K562 (cell line): ENCODE measurements around the gene HMG20B. TPM values are rescaled to one million over a fixed set of nuclear protein-coding genes. Genes with fewer than 3 reads are reported as not detected.

ENCODE experiments used
- ATF3 ChIP-seq, 2 experiments: fragments of 450-650 bp in 1 of 2; sonication (generic) in 1 of 2; formaldehyde crosslinking in 1 of 2; IDR thresholded peaks in 1 of 2; conservative IDR thresholded peaks in 1 of 2; 2 replicates each; pipeline versions ENCODE4 v1.6.1 to v1.8.1; 2016 to 2023; ENCODE audit warnings: mild to moderate bottlenecking in 2 of 2, moderate library complexity in 2 of 2, inconsistent platforms in 1 of 2, missing genetic modification reagents in 1 of 2
- DEAF1 ChIP-seq: fragments of 450-650 bp; formaldehyde crosslinking; IDR thresholded peaks from 2 replicates; pipeline ENCODE4 v1.4.0; 2020; ENCODE audit warnings: mild to moderate bottlenecking, moderate library complexity
- FUS ChIP-seq: fragments of 200-400 bp; formaldehyde crosslinking; optimal IDR thresholded peaks from 2 replicates; pipeline ENCODE3; 2017; ENCODE audit warnings: low read depth, low read length
- PREB ChIP-seq: sonication (generic); formaldehyde crosslinking; IDR thresholded peaks from 2 replicates; pipeline ENCODE4 v1.8.1; 2023; ENCODE audit warnings: mild to moderate bottlenecking, missing genetic modification reagents
- SIN3B ChIP-seq: fragments of 450-650 bp; IDR thresholded peaks from 2 replicates; pipeline ENCODE4 v1.6.1; 2017; ENCODE audit warnings: low read depth, mild to moderate bottlenecking, moderate library complexity
- SIX5 ChIP-seq, 2 experiments: IDR thresholded peaks; 2 replicates each; pipeline ENCODE4 v1.6.1; 2011; ENCODE audit warnings: low read length in 2 of 2, borderline replicate concordance in 1 of 2, low read depth in 1 of 2, mild to moderate bottlenecking in 1 of 2, moderate library complexity in 1 of 2; ENCODE audit not compliant: insufficient read depth in 1 of 2
- XRCC4 ChIP-seq: IDR thresholded peaks from one replicate; pipeline ENCODE4 v1.6.1; 2011; ENCODE audit not compliant: insufficient read depth, insufficient read length; ENCODE audit errors: extremely low read depth
- ZBTB33 ChIP-seq: sonication (generic); formaldehyde crosslinking; IDR thresholded peaks from 2 replicates; pipeline ENCODE4 v1.8.1; 2023; ENCODE audit warnings: mild to moderate bottlenecking, missing genetic modification reagents
- polyA plus RNA-seq, 8 experiments: library from polyadenylated mRNA; depleted of rRNA in 4 of 8; stranded (reverse) in 5 of 8; unstranded in 3 of 8; fragments of >200 nt; fragmentation: Nextera tagmentation in 2 of 8; fragmentation: Illumina TruSeq in 1 of 8; extraction: Ambion mirVana in 2 of 8; extraction: Trizol in 1 of 8; gene quantifications; 2 replicates each; pipeline versions ENCODE4 v1.2.1 to v1.2.3, GENCODE V29; 2011 to 2014; ENCODE audit warnings: inconsistent platforms in 1 of 8, missing spikeins in 1 of 8
- total RNA-seq, 7 experiments: library from RNA; depleted of rRNA in 6 of 7; stranded (reverse); fragments of >200 nt in 6 of 7; fragmentation: Illumina TruSeq in 2 of 7; extraction: Trizol in 2 of 7; gene quantifications; 2 replicates each; pipeline versions ENCODE4 v1.2.1 to v1.2.3, GENCODE V29; 2011 to 2021; ENCODE audit warnings: low replicate concordance in 1 of 7

The HMG20B gene
- total and polyA plus RNA-seq, 9 of the 15 experiments (the other 6 are each of a cell fraction or from before 2014, with no cell fraction given), result 0.35 to 172 (median 38.6) TPM

- TF ChIP-seq ATF3 (IDR thresholded peaks at IDR 0.05) (no peak), ATF3 (CRISPR knock-in tag; conservative IDR thresholded peaks at IDR 0.05) (no peak), ZBTB33 (CRISPR knock-in tag) (no peak), DEAF1 (CRISPR knock-in tag) (no peak), XRCC4 (no peak), FUS (no peak), SIN3B (no peak), SIX5 (IDR thresholded peaks at IDR 0.05; ENCODE audit: borderline replicate concordance in 1 of 2, insufficient read depth in 1 of 2, low read depth in 1 of 2, low read length in 2 of 2) (no peak), PREB (CRISPR knock-in tag) (no peak)
Observed at GRCh38 chr19:3608079-3608641, 35.4 kb downstream of the HMG20B start (continued).
